Kidney (tissue), 14 donors: ENCODE data around the gene CEP104. TPM values are rescaled to one million over a fixed set of nuclear protein-coding genes. Genes with fewer than 3 reads are reported as not detected.

ENCODE experiments used
- DNase-seq, 5 donors: peaks; one replicate each; pipeline ENCODE4 v3.0.0-alpha.2; 2013 to 2020
- FAIRE-seq: peaks from 2 replicates; lab custom pipeline; 2012; peaks lifted over from hg19 to GRCh38; lab: Jason Lieb, UNC
- H3K27ac ChIP-seq, 2 donors: one replicate each; pipeline ENCODE4 v1.7.0; 2013; ENCODE audit warnings: low read depth in 2 of 2, low read length in 2 of 2, inconsistent platforms in 1 of 2
- H3K27me3 ChIP-seq: one replicate; pipeline ENCODE4 v1.7.1; 2013; ENCODE audit warnings: low read length, inconsistent platforms; ENCODE audit not compliant: control insufficient read depth, insufficient read depth
- H3K36me3 ChIP-seq, 3 donors: one replicate each; pipeline versions ENCODE4 v1.7.0 to v1.7.1; 2013; ENCODE audit warnings: low read length in 3 of 3, control low read depth in 1 of 3, inconsistent platforms in 1 of 3; ENCODE audit not compliant: insufficient read depth in 3 of 3, control insufficient read depth in 2 of 3
- H3K4me1 ChIP-seq, 3 donors: one replicate each; pipeline versions ENCODE4 v1.7.0 to v1.7.1; 2013; ENCODE audit warnings: low read length in 3 of 3, inconsistent platforms in 1 of 3, low read depth in 1 of 3; ENCODE audit not compliant: control insufficient read depth in 2 of 3, insufficient read depth in 2 of 3
- H3K4me3 ChIP-seq, 3 donors: one replicate each; pipeline versions ENCODE4 v1.7.0 to v1.8.1; 2013; ENCODE audit warnings: low read length in 3 of 3, control low read depth in 1 of 3, inconsistent platforms in 1 of 3
- H3K9ac ChIP-seq, 3 donors: one replicate each; pipeline versions ENCODE4 v1.7.0 to v1.7.1; 2013; ENCODE audit warnings: low read length in 3 of 3, control low read depth in 1 of 3, inconsistent platforms in 1 of 3
- H3K9me3 ChIP-seq, 3 donors: one replicate each; pipeline versions ENCODE4 v1.7.0 to v1.7.1; 2013; ENCODE audit warnings: low read length in 3 of 3, control low read depth in 1 of 3, inconsistent platforms in 1 of 3; ENCODE audit not compliant: control insufficient read depth in 2 of 3, insufficient read depth in 1 of 3
- CTCF ChIP-seq: IDR thresholded peaks from 3 replicates; pipeline ENCODE4 v1.5.1; 2012; ENCODE audit warnings: mild to moderate bottlenecking, moderate library complexity, borderline replicate concordance; ENCODE audit not compliant: insufficient read depth; ENCODE audit errors: extremely low read depth
- intact Hi-C: fragments of 100-400 bp; cut with DNase I; formaldehyde crosslinking; loops from one replicate; pipeline ENCODE4 v1.11.1; 2022
- polyA plus RNA-seq: library from polyadenylated mRNA; stranded (reverse); fragments of 350-450 nt; fragmentation: Illumina TruSeq; extraction: RNeasy Lipid Tissue Mini Kit (QIAGEN cat#74804); gene quantifications from one replicate; pipeline ENCODE4 v1.2.3, GENCODE V29; 2014; ENCODE audit warnings: low read depth, low replicate concordance; ENCODE audit not compliant: insufficient read depth
- total RNA-seq: library from RNA; stranded (reverse); fragmentation: NEBNext Ultra II Directional; extraction: Animal tissue kit (Norgen Biotek cat#: 25700); gene quantifications from one replicate; pipeline ENCODE4 v1.2.1, GENCODE V29; 2021
- donor health status: control.
- donor health status: control.
- donor health status: control.
- donor health status: control.
- donor health status: control.
- donor health status: DM: yes; HTN: yes; CAD: no.
- donor health status: Normal renal cell carcinoma (clear cell type).

The CEP104 gene
- total and polyA plus RNA-seq, 2 donors from 2014 or later: 11.1 to 51.2 TPM

- Histone ChIP-seq H3K27ac (no peak overlapping the region), H3K27me3 (no peaks in the 10 kb centered on the region), H3K36me3 (peaks cover 9 to 36% (median 22%) of the 10 kb centered on the region in 3 donors), H3K9me3 (no peaks in the 10 kb centered on the region), H3K4me1 (peaks cover 0 to 3% (median 0%) of the 10 kb centered on the region in 3 donors), H3K9ac (no peak overlapping the region), H3K4me3 (no peak overlapping the region)
- intact Hi-C loops: no loop called here
- TF ChIP-seq CTCF: no peak
- DNase-seq: peak in 1 of 5 donors; percentile 45
- FAIRE-seq: no peak
Observed at GRCh38 chr1:3841491-3841890, 15.5 kb downstream of the CEP104 start.

- peak in 1 of 5 donors; percentile 22 for DNase-seq
Observed at GRCh38 chr1:3838788-3839187, 18.2 kb downstream of the CEP104 start.

GRCh38 chr1:3837685-3838084, 19.3 kb downstream of the CEP104 start:
- Histone ChIP-seq H3K27me3 (no peaks in the 10 kb centered on the region), H3K9ac (no peak overlapping the region), H3K9me3 (no peaks in the 10 kb centered on the region), H3K36me3 (peaks cover 9 to 48% (median 34%) of the 10 kb centered on the region in 3 donors), H3K27ac (no peak overlapping the region), H3K4me1 (no peaks in the 10 kb centered on the region), H3K4me3 (no peak overlapping the region)
- TF ChIP-seq CTCF: no peak
- no peak for DNase-seq
- no peak for FAIRE-seq
- intact Hi-C loops: no loop called here

More at GRCh38 chr1:3838788-3839187, 18.2 kb downstream of the CEP104 start:
- intact Hi-C loops: no loop called here
- no peak for FAIRE-seq
- no peak overlapping the region for H3K27ac ChIP-seq
- no peak for TF ChIP-seq CTCF
- no peaks in the 10 kb centered on the region for H3K9me3 ChIP-seq
- H3K4me3 ChIP-seq: no peak overlapping the region
- no peak overlapping the region for H3K9ac ChIP-seq
- H3K27me3 ChIP-seq: no peaks in the 10 kb centered on the region
- H3K4me1 ChIP-seq: no peaks in the 10 kb centered on the region
- peaks cover 9 to 48% (median 31%) of the 10 kb centered on the region in 3 donors for H3K36me3 ChIP-seq

GRCh38 chr1:3837200-3837599, 19.8 kb downstream of the CEP104 start:
- Histone ChIP-seq H3K27ac (no peak overlapping the region), H3K4me1 (peaks cover 0 to 1% (median 0%) of the 10 kb centered on the region in 3 donors), H3K27me3 (no peaks in the 10 kb centered on the region), H3K9me3 (no peaks in the 10 kb centered on the region), H3K4me3 (no peak overlapping the region), H3K9ac (no peak overlapping the region), H3K36me3 (peaks cover 11 to 51% (median 37%) of the 10 kb centered on the region in 3 donors)
- FAIRE-seq: no peak
- intact Hi-C loops: no loop called here
- no peak for TF ChIP-seq CTCF
- DNase-seq: no peak
